HG03432 (cell line): Measurements from ENCODE around the gene PDE4D.

Experiments
- ATAC-seq: cut with Tn5 transposase; IDR thresholded peaks from one replicate; pipeline ENCODE4 v1.9.1; 2021; ENCODE audit warnings: mild to moderate bottlenecking, moderate library complexity; ENCODE audit not compliant: unreplicated experiment

PDE4D gene

DNA sequence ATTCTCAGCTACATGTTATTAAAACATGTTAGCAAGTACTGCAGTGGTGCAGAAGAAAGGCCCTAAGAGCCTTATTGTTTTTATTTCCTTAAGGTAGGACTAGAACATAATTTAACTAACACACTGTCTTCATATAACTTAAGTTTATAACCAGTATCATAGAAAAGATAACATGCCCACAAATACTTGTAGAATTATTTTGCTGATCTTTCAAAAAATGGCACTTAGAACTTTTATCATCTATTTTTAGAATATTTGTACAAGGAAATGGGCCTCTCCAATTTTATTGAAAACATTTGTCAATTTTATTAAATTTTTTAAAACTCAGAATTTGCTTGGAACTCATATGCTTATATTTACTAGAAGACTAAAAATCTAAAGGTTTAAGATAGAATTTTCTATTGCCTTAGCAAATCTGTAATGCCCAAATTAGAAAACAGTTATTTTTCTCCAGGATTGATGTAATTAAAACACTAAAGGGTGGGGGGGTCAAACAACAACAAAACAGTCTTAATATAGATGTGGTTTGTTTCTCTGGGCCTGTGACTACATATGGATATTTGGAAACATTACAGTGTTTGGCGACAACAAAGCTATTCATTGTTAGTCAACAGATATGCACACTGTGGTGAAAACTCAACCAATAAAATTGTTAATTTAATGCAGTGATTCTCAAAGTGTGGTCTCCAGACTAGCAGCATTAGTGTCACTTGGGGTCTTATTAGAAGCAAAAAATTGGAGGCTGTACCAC is 360.4 kb downstream of the PDE4D start:
- no peak for ATAC-seq

GRCh38 chr5:59529239-59529638 is 364.3 kb downstream of the PDE4D start:
- ATAC-seq, result no peak

DNA sequence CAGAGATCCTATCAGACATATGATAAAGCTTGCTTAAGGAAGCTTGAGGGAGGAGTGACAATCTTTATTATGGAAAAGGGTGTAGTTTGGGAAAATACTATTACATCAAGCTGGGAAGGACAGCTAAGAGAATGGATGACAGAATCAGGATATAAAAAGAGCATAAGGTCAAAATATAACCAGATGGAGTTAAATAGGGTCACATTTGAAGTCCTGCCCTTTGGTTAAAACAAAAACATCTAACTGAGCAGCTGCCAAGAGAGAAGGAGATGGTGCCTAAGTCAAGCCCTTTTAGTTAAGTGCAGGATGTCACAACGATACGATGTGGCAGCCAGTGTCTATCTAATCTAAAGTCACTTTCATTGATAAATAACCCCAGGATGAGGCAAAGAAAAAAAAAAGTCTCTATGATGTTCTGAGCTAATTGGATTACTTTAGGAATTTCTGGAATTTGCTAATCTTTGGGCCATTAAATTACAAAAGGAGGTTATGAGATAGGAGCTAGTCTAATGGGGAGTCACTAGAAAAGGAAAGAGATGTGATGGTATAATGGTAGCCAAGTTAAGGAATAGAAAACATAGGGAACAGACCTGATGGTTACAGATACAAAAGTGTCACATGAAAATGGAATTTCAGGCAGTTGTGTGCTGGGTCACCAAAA is 365.2 kb downstream of the PDE4D start:
- no peak for ATAC-seq

DNA sequence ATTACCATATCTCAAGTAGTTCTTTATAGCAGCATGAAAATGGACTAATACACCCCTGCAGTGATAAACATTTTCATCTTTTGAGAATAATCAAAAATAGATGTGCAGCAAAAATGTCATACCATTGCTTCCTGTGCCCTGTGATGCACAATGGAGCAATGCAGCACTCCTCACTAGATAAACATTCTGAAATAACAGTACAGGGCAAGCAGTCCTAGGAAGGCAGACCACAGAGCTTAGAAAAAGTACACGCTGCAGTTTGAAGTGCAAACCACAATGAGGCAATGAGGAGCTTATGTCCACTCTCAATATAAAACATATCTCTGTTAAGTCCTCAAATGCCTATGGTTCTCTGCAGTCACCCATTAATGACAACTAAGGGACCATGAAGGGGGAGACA is 367.6 kb downstream of the PDE4D start:
- no peak for ATAC-seq

DNA sequence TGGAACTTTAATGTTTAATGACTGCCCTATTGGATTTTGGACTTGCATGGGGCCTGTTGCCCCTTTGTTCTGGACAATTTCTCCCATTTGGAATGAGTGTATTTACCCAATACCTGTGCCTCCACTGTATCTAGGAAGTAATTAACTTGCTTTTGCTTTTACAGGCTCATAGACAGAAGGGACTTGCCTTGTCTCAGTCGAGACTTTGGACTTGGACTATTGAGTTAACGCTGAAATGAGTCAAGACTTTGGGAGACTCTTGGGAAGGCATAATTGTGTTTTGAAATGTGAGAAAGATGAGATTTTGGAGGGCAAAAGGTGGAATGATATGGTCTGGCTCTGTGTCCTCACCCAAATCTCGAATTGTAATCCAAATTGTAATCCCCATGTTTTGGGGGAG is 368.2 kb downstream of the PDE4D start:
- ATAC-seq, result no peak

DNA sequence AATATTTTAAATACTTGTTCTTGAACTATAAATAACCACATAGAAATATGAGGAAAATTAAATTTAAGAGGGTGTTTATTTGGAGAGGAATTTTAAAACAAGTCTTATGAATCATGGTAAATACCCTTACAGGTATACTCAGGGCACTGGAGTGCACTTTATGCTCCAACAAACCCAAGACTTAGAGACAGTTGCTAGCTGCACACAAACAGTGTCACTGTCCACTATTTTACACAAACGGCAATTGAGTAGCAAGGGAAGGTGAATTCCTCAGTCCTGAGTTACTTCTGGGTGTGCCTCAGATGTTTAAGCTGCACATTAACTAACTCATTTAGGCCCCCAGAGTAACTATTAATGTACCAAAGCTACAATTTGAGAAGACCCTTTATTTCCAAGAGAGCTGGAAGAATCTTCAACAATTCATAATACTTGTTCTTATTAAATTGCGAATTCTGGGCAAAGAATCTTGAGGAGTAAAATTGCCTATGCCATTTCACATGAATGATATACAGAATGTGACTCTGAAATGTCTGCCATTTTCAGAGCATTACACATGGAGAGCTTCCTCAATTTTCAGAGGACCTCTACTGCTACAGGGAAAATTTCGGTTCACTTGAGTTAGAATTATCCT is 371.2 kb downstream of the PDE4D start:
- no peak for ATAC-seq

DNA sequence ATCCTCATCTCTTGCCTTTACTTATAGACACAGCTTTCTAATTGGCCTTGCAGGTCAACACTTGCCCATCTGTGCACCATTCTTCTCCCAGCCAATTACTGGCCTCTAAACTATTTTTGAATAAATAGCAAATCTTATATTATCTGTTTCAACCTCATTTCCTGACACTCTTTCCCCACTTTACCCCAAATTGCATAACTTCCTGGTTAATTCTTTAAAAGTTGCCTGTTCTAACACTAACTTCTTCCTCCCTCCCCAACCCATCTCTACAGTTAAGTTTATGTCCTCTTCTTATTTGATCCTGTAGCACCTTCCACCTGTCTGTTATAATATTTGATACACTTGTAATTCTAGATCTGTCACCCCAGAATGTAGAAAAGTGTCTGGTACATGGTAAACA is 372.1 kb downstream of the PDE4D start:
- no peak for ATAC-seq

GRCh38 chr5:59519338-59519737 is 374.2 kb downstream of the PDE4D start:
- ATAC-seq, result no peak

DNA sequence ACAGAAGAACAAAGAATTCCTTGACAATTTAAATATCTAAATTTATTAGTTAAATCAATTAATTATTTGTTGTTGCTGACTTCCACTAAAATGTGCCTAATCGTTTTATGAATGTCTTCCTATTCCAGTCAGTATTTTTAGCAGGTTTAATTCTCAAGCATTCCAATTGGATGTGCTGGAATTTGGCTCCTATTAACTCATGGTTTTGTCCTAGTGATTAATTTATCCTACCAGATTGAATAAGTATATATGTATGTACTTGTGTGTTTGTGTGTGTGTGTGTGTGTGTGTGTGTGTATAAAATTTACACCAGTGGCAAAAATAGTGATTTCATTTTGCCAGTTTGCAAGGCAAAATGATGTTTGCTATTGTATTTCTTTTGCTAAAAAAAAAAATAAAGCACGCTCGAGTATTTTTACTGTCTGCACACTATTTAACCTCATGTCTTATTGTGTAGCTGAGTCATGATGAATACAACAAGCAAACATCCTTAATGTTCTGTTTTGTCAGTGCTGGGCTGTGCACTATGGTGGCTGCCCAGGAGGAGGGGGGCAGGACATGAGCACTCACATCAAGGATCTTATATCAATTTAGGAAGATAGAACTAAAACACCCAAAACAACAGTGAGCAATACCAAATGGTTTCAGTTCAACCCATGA is 375.5 kb downstream of the PDE4D start:
- ATAC-seq, result no peak

DNA sequence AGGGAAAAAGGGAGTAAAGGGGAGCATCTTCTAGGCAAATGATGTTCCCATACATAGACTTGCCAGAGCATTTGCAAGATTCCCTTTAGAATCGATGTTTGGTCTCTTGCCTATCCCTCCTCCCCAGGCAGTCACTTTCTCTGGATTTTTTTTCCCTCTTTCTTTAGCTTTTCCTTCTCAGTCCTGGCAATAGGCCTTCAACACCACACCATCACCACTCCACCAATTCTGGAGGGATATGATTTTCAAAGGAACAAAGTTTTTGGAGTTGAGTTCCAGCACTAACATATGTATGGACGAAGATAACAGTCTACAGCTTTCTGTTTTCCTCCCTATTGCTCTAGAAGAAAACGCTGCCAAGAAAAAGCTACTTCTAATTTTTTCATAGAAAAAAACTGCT is 377.4 kb downstream of the PDE4D start:
- ATAC-seq, result no peak

DNA sequence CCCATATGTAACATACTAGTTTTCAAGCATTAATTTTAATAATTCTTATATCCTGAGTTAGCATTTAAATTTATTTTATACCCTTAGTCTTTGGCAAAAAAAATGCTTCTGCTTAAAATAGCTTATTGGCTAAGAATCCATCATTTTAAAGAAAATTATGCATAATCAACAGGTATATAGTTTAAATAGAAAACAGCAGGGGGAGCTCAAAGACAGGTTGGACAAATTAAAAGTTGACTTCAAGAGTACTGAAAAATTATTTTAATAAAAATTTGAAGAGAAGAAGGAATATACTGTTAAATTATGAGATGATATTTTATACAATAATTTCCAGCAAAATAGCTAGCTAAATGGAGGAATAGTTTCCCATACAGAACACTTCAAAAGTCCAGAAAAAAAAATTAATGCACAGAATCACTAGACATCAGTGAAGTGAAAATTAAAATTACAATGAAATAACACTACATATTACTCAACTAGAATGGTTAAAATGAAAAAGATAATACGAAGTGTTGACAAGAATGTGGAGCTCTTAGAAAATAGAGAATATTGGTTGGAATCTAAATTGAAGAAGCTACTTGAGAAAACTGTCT is 387.1 kb downstream of the PDE4D start:
- no peak for ATAC-seq

- no peak for ATAC-seq
Measured at GRCh38 chr5:59504043-59504442, 389.5 kb downstream of the PDE4D start.

DNA sequence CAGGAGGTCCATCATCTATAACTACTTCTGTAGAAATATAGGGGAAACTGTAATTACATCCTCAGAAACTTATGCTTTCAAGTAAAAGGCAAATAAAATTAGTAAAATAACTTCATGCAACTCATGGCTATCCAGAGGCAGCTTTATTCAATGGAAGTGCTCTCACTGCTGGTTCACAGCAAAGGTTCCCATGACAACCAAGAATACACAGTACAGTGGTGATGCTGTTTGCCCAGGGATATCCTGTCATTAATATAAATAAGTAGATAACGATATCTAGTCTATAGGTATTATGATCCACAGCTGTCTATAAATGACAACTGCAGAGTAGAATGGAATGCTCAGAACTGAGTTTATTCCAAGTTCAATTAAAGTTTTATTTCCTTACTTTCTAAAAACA is 390.3 kb downstream of the PDE4D start:
- ATAC-seq, result no peak

GRCh38 chr5:59501316-59501715 is 392.2 kb downstream of the PDE4D start:
- no peak for ATAC-seq

DNA sequence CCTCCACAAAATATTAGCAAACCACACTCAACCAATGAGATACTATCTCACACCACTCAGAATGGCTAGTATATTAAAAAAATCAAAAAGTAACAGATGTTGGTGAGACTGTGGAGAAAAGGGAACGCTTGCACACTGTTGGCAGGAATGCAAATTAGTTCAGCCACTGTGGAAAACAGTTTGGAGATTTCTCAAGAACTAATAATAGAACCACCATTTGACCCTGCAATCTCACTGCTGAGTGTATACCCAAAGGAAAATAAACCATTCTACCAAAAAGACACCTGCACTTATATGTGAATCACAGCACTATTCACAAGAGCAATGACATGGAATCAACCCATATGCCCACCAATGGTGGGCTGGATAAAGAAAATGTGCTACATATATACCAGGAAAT is 393.5 kb downstream of the PDE4D start:
- ATAC-seq, result no peak

- no peak for ATAC-seq
Measured at GRCh38 chr5:59497207-59497606, 396.3 kb downstream of the PDE4D start.

DNA sequence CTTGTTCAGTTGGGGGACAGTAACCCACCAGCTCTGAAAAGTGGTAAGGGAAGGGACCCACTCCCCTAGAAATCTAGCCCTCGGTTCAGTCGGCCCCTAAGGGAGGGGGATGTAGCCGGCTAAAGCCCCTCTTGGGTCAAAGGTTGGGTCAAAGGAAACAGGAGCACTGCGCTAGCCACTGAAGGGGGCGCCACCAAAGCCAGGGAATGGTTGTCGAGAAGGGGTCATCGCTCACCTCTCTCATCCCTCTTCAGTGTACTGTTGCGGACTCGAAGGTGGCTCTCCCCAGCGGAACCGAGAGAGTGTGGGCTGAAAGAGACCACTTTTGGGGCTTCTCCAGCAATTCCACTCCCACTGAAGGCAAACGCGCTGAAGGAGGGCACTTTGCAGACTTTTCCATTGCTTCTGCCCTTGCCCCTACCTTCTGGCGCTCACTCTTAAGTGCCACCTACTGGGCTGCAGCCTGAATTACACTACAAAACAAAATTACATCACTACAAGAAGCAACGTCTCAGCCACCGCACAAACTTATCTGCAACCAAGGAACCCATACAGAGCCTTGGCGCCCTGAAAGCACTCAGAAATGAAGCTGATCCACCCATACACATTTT is 396.9 kb downstream of the PDE4D start:
- ATAC-seq, result no peak

- ATAC-seq, result no peak
Measured at GRCh38 chr5:59491945-59492344, 401.6 kb downstream of the PDE4D start.

DNA sequence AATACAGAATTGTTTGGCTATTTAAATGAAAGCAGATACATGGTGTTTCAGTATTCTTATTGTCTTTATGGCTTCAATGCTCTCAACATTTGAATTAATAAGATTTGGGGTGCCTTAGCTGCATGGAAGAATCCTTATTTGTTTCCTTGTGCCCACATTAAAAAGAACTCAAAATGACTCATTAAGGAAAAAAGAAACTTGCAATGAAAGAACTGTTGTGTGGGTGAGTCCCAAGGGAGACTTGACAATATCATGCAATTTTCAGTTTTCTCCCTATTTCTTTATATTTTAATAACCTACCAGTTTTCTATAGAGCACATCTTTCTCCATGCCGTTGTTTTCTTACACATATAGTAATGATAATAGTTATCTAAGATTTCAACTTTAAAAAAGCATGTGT is 404.0 kb downstream of the PDE4D start:
- ATAC-seq, result no peak

DNA sequence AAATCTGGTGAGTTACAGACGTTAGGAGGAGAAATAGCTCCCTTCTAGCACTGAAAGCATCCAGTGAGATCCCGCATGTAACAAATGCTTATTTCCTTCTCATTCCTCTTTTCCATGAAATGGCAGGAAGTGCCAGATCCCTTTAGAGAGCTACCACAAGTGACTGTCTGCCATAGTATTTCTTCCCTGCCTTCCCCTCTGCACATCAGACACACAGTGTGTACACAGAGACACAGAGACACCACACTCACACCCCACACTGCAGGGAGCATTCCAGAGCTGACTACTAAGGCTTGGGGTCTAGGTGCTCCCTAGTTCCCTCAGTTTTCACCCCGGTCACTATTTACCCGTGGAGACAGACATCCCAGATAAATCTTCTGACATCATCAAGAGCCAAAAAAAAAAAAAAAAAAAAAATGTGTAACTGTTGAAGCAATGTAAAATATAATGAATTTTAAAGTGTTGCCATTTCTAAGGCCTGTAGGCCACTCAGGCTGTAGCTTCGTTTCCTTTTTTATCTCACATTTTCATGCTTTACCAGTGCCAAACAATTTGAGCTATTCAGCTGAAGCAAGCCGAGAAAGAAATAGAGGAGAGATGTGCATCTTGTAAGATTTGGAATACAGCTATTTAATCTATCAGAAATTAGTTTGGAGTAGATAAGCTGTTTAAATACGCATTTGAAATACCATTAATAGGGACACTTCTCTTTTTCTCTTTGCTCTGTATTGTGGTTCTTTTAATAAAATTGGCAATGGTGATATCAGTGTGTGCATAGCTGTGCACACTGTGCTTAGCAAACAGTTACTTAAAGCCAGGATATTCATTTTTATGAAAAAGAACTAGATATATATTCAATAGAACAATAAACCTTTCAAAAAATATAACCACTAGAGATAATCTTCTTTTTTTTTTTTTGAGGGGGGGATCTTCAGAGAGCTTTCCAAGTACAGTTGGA is 405.5 kb downstream of the PDE4D start:
- ATAC-seq, result no peak
